ENCODE data around the gene TRIM24.

The TRIM24 gene

GRCh38 chr7:138584696-138585095, 124.6 kb downstream of the TRIM24 start:
- H3K4me3 ChIP-seq (ENCODE audit: low read depth, low read length) = no peak overlapping the region
- H3K27me3 ChIP-seq (replicated peaks) = no peaks in the 10 kb centered on the region
- TF ChIP-seq, protein P1, sequence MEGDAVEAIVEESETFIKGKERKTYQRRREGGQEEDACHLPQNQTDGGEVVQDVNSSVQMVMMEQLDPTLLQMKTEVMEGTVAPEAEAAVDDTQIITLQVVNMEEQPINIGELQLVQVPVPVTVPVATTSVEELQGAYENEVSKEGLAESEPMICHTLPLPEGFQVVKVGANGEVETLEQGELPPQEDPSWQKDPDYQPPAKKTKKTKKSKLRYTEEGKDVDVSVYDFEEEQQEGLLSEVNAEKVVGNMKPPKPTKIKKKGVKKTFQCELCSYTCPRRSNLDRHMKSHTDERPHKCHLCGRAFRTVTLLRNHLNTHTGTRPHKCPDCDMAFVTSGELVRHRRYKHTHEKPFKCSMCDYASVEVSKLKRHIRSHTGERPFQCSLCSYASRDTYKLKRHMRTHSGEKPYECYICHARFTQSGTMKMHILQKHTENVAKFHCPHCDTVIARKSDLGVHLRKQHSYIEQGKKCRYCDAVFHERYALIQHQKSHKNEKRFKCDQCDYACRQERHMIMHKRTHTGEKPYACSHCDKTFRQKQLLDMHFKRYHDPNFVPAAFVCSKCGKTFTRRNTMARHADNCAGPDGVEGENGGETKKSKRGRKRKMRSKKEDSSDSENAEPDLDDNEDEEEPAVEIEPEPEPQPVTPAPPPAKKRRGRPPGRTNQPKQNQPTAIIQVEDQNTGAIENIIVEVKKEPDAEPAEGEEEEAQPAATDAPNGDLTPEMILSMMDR (IDR thresholded peaks at IDR 0.05; ENCODE audit: low read depth, low read length, missing control alignments) = no peak
- DNase-seq = no peak
- H3K27ac ChIP-seq = no peak overlapping the region
- in situ Hi-C loops (cut with HindIII; ENCODE audit: low pct_ligation_motif_present, low sequenced_read_pairs) = no loop called here
- peaks cover 6% of the 10 kb centered on the region for H3K36me3 ChIP-seq (replicated peaks)

DNA sequence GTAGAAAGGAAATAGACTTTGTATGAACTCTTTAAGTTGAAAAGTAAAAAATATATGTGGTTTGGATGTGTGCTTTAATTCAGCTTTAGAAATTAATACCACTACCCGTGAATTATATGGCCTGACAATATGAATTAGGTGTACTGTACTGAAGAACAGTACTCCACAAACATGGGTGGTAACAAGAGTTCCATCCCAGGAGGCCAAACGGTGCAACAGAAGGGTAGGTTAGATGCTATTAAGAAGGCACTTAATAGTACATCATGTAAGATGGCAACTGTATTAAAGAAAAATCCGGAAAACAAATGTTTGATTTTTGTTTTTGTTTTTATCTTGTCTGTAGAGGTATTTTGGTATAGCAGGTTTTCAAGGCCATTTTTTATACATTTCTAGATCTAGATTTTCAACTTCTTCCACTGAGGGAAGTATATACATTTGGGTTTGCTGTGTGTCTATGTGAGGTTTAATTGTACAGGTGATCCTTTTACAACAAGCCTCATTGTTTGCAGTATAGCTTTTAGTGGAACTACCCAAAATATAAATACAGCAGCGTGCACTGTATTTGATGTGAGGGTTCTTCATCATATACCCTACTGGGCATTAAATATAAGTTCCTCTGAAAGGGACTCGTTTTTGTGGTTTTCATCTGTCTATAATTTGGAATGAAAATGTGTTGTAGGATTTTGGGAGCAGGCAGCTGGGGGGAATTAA, 125.4 kb downstream of the TRIM24 start:
- peaks cover under 1% of the 10 kb centered on the region for H3K36me3 ChIP-seq (replicated peaks)
- H3K27ac ChIP-seq = no peak overlapping the region
- no peak for DNase-seq
- no peaks in the 10 kb centered on the region for H3K27me3 ChIP-seq (replicated peaks)
- no peak overlapping the region for H3K4me3 ChIP-seq (ENCODE audit: low read depth, low read length)
- TF ChIP-seq, protein P1 (IDR thresholded peaks at IDR 0.05; ENCODE audit: low read depth, low read length, missing control alignments) = no peak
- in situ Hi-C loops (cut with HindIII; ENCODE audit: low pct_ligation_motif_present, low sequenced_read_pairs) = no loop called here

- Histone ChIP-seq H3K4me3 (ENCODE audit: low read depth, low read length) (no peak overlapping the region), H3K27me3 (replicated peaks) (no peaks in the 10 kb centered on the region), H3K36me3 (replicated peaks) (no peaks in the 10 kb centered on the region), H3K27ac (no peak overlapping the region)
- TF ChIP-seq, protein P1 (IDR thresholded peaks at IDR 0.05; ENCODE audit: low read depth, low read length, missing control alignments) = no peak
- in situ Hi-C loops (cut with HindIII; ENCODE audit: low pct_ligation_motif_present, low sequenced_read_pairs) = no loop called here
- DNase-seq = no peak
Observed at GRCh38 chr7:138587485-138587884, 127.4 kb downstream of the TRIM24 start.

GRCh38 chr7:138588986-138589385, 128.9 kb downstream of the TRIM24 start:
- in situ Hi-C loops (cut with HindIII; ENCODE audit: low pct_ligation_motif_present, low sequenced_read_pairs) = no loop called here
- H3K4me3 ChIP-seq (ENCODE audit: low read depth, low read length) = no peak overlapping the region
- TF ChIP-seq, protein P1 (IDR thresholded peaks at IDR 0.05; ENCODE audit: low read depth, low read length, missing control alignments) = no peak
- no peaks in the 10 kb centered on the region for H3K27me3 ChIP-seq (replicated peaks)
- no peak overlapping the region for H3K27ac ChIP-seq
- DNase-seq = no peak
- H3K36me3 ChIP-seq (replicated peaks) = no peaks in the 10 kb centered on the region

DNA sequence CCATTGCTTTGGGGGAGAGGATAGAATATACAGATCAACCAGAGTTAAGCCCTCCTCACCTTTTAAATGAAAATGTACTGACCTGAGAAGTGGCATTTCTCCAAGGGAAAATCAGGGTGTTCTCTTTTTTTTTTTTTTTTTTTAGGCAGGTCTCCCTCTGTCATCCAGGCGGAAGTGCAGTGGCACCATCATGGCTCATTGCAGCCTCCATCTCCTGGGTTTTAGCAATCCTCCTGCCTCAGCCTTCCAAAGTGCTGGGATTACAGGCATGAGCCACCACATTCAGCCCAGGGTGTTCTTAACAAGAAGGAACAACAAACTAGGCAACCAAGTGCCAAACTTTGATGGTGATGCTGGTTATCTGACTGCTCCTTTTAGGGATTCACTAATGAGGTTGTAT, 130.1 kb downstream of the TRIM24 start:
- Histone ChIP-seq H3K4me3 (ENCODE audit: low read depth, low read length) (no peak overlapping the region), H3K36me3 (replicated peaks) (no peaks in the 10 kb centered on the region), H3K27me3 (replicated peaks) (no peaks in the 10 kb centered on the region), H3K27ac (no peak overlapping the region)
- TF ChIP-seq, protein P1 (IDR thresholded peaks at IDR 0.05; ENCODE audit: low read depth, low read length, missing control alignments) = no peak
- DNase-seq = no peak
- in situ Hi-C loops (cut with HindIII; ENCODE audit: low pct_ligation_motif_present, low sequenced_read_pairs) = no loop called here

GRCh38 chr7:138595454-138595853, 135.4 kb downstream of the TRIM24 start:
- H3K4me3 ChIP-seq (ENCODE audit: low read depth, low read length) = no peak overlapping the region
- no peaks in the 10 kb centered on the region for H3K27me3 ChIP-seq (replicated peaks)
- H3K36me3 ChIP-seq (replicated peaks) = no peaks in the 10 kb centered on the region
- in situ Hi-C loops (cut with HindIII; ENCODE audit: low pct_ligation_motif_present, low sequenced_read_pairs) = no loop called here
- TF ChIP-seq, protein P1 (IDR thresholded peaks at IDR 0.05; ENCODE audit: low read depth, low read length, missing control alignments) = no peak
- no peak for DNase-seq
- no peak overlapping the region for H3K27ac ChIP-seq

All from brain microvascular endothelial cell (primary cell).